AML-193 (cell line): ENCODE data around the gene RPSA.
"Not testable (repeated sequence)": the region's sequence is repeated elsewhere in the genome, so short reads cannot be mapped to it uniquely, and the experiment has no call there.

ENCODE experiments used
- DNase-seq, 2 experiments: peaks; one replicate each; lab custom pipeline; 2025; lab: John Stamatoyannopoulos, UW

RPSA gene

GRCh38 chr3:39456159-39456558 is 49.6 kb downstream of the RPSA start:
- DNase-seq: no peak

- DNase-seq: no peak
These were observed 50.8 kb downstream of the RPSA start for GRCh38 chr3:39457361-39457760.

DNA sequence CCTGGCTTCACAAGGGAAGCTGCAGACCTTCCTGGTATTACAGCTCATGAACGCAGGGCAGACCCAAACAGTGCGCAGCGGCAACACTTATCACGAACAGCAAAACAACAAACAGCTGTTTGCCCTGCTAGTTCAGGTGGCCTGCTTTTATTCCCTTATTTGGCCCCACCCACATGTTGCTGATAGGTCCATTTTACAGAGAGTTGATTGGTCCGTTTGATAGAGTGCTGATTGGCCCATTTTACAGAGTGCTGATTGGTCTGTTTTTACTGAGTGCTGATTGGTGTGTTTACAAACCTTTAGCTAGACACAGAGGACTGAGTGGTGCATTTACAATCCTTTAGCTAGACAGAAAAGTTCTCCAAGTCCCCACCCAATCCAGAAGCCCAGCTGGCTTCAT is 52.1 kb downstream of the RPSA start:
- DNase-seq: not testable (repeated sequence)

GRCh38 chr3:39460677-39461076 is 54.2 kb downstream of the RPSA start:
- DNase-seq: no peak
